Stimulated activated naive CD8-positive, alpha-beta T cell treated with anti-CD3 and anti-CD28 coated beads, Interleukin-15, Interleukin-2, amounts not matched to agents 100 ng/mL and 50 ng/mL, for 24 hours (primary cell): ENCODE data around the gene PBX3.

Experiments
- H3K27ac Mint-ChIP-seq: one replicate; pipeline ENCODE4 v1.8.0; 2021; ENCODE audit warnings: mild to moderate bottlenecking, mixed read lengths
- H3K27me3 Mint-ChIP-seq: one replicate; pipeline ENCODE4 v1.8.0; 2021; ENCODE audit warnings: mixed read lengths
- H3K36me3 Mint-ChIP-seq: one replicate; pipeline ENCODE4 v1.8.0; 2021; ENCODE audit warnings: low read depth, mixed read lengths
- H3K4me1 Mint-ChIP-seq: one replicate; pipeline ENCODE4 v1.8.0; 2021; ENCODE audit warnings: low read depth, mixed read lengths
- H3K4me3 Mint-ChIP-seq: one replicate; pipeline ENCODE4 v1.8.0; 2021; ENCODE audit warnings: mild to moderate bottlenecking, mixed read lengths
- H3K9me3 Mint-ChIP-seq: one replicate; pipeline ENCODE4 v1.8.0; 2021; ENCODE audit warnings: mixed read lengths

PBX3 gene

DNA sequence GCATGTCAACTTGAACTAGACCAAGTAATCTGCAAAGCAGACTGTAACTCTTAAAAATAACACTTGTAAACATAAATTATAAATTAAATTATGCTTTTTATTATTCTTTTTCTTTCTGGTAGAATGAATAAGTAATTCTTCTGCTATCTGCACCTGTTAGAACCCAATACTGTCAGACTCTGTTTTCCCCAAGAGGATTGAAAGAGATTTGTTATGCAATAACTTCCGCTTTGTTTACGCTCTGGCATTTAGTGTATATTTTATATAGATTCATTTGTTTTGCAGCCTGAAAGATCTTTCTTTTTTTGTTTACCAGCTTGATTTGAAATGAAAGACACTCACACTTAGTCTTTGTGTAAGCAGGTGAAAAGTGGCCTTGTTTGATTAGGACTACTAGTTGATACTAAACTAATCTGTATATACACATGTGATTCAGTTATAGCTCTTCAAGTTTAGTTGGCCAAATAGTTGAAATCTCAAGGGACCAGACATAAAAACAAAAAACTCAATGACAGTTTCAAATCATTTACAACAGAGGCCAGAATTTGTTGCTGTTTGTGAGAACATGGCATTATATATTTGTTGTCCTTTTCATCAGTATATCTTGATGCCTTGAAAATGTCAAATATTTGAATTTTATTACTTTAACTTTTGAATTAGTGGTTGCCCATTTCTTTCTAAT is 155.8 kb downstream of the PBX3 start:
- H3K4me1 Mint-ChIP-seq: peaks cover 6% of the 10 kb centered on the region
- no peaks in the 10 kb centered on the region for H3K36me3 Mint-ChIP-seq
- no peak overlapping the region for H3K27ac Mint-ChIP-seq
- no peaks in the 10 kb centered on the region for H3K9me3 Mint-ChIP-seq
- H3K4me3 Mint-ChIP-seq: no peak overlapping the region
- H3K27me3 Mint-ChIP-seq: no peaks in the 10 kb centered on the region

DNA sequence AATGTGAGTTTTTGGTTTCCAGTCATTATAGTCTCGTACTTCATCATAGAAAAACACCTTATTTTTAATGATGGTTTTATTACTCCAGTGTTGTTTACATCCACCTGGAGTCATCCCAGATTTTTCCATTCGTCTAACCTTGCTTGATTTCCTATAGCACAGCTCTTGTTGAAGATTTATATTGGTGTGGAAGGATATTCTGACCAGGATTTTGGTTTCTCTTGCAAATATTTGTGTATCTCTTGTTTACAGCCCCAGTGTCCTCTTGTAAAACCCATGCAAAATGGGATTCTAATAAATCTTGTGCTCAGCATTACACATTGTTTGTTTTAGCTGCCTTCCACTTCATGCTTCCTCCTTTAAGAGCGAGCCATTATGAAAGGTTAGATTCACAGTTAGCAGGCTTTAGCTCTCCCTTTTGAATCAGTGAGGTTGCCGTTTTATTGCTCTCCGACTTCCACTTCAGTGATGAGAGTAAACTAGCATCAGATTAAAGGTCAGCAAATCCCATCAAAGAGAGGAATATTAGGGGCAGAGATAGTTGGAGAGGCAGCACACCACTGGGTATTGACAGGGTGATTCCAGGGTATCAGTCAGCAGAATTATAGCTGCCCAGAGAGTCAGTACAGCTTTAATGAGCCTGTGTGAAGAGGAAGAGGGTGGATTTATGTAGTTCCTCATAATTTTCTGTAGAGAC is 157.1 kb downstream of the PBX3 start:
- Mint-ChIP-seq H3K27me3 (no peaks in the 10 kb centered on the region), H3K4me1 (peaks cover 6% of the 10 kb centered on the region), H3K9me3 (no peaks in the 10 kb centered on the region), H3K36me3 (no peaks in the 10 kb centered on the region), H3K27ac (no peak overlapping the region), H3K4me3 (no peak overlapping the region)

DNA sequence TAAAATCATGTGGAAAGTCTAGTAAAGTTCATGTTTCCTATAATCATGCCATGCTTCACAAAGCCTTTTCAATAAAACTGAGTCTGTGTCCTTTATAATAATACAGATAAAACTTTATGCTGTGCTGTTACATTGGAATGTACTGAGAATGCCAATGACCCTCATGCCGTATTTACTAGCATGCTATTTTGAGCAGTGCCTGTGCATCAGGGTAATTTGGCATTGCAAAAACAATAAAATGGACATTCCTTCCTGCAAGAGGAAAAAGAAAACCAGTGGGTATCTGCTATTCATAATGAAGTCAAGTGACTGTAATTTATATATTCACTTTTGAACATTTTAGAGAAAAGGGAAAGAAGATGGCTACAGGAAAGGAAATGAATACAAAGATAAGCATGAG is 159.0 kb downstream of the PBX3 start:
- no peaks in the 10 kb centered on the region for H3K27me3 Mint-ChIP-seq
- H3K9me3 Mint-ChIP-seq: no peaks in the 10 kb centered on the region
- peaks cover 6% of the 10 kb centered on the region for H3K4me1 Mint-ChIP-seq
- H3K4me3 Mint-ChIP-seq: no peak overlapping the region
- no peak overlapping the region for H3K27ac Mint-ChIP-seq
- no peaks in the 10 kb centered on the region for H3K36me3 Mint-ChIP-seq

DNA sequence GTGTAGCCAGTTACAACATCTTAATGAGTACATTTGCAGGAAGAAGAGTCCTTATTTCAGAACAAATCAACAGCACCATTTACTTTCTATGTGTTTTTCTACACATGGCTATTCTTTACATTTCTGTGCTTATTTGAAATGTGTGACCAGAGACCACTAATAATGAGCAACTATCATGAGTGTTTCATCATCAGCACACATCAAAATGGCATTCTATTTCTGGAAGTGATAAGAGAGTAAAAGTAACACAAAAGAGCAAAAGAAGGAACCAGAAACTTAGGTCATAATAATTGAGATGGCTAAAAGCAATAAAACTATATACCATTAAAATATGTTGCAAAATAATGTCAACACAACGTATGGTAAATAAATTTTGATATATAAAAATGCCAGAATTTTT is 159.7 kb downstream of the PBX3 start:
- Mint-ChIP-seq H3K27ac (no peak overlapping the region), H3K4me3 (no peak overlapping the region), H3K4me1 (peaks cover 6% of the 10 kb centered on the region), H3K9me3 (no peaks in the 10 kb centered on the region), H3K36me3 (no peaks in the 10 kb centered on the region), H3K27me3 (no peaks in the 10 kb centered on the region)

DNA sequence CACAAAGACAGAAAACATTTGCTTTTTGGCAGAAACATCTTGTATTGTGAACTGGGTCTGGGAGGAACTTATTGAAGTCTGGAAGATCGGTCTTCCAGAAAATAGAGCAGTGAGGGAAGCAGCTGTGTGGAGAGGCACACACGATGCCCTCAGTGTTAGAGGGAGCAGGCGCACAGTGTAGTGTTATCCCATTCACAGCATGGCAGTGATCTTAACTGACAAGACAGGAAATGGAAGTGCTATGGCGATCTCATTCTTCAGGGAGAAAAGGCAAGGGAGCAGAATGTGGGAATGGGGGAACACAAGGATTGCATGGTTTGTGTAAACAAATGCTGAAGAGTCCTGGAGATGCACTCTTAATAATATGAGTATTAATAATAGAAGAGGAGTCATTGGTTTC is 161.0 kb downstream of the PBX3 start:
- H3K36me3 Mint-ChIP-seq: no peaks in the 10 kb centered on the region
- no peak overlapping the region for H3K27ac Mint-ChIP-seq
- peaks cover 6% of the 10 kb centered on the region for H3K4me1 Mint-ChIP-seq
- no peak overlapping the region for H3K4me3 Mint-ChIP-seq
- H3K9me3 Mint-ChIP-seq: no peaks in the 10 kb centered on the region
- H3K27me3 Mint-ChIP-seq: no peaks in the 10 kb centered on the region

DNA sequence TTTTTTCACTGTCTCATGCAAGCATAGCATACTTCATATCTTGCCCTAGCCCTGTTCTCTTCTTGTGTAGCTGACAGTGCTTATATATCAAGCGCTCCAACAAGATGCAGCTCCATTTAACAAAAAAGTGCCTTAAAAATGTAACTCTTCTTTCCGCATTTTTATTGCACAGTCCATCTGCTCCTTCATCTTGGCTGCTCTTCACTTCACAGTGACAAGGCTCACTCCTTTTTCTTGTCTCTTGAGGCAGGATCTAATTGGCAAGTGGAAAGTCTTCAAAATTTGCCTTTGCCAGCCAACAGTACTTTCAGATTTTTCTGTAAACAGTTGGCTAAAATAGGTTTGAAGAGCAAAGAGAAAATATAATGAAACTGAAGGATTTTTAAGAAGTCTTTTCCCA is 161.8 kb downstream of the PBX3 start:
- H3K36me3 Mint-ChIP-seq: no peaks in the 10 kb centered on the region
- H3K4me3 Mint-ChIP-seq: no peak overlapping the region
- no peaks in the 10 kb centered on the region for H3K27me3 Mint-ChIP-seq
- no peaks in the 10 kb centered on the region for H3K9me3 Mint-ChIP-seq
- no peak overlapping the region for H3K27ac Mint-ChIP-seq
- peaks cover 6% of the 10 kb centered on the region for H3K4me1 Mint-ChIP-seq

DNA sequence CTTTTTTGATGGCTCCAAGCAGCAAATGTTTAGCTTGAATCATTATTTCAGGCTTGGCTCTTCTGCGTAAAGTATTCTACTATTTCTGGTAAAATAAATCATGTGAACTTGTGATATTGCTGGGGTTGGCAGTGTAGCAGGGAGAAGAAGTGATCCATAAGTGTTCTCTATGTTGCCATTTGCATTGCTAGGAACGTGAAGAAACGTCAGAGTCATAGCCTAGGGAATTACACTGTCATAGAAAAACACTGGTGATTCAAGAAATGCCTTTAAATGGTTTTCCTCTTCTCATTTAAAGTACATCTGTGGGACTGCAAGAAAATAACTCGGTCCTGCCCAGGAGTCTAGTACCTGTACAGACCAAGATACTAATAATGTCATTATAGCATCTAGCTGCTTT is 162.3 kb downstream of the PBX3 start:
- no peaks in the 10 kb centered on the region for H3K27me3 Mint-ChIP-seq
- H3K4me3 Mint-ChIP-seq: no peak overlapping the region
- no peaks in the 10 kb centered on the region for H3K36me3 Mint-ChIP-seq
- H3K9me3 Mint-ChIP-seq: no peaks in the 10 kb centered on the region
- peaks cover 2% of the 10 kb centered on the region for H3K4me1 Mint-ChIP-seq
- H3K27ac Mint-ChIP-seq: no peak overlapping the region

DNA sequence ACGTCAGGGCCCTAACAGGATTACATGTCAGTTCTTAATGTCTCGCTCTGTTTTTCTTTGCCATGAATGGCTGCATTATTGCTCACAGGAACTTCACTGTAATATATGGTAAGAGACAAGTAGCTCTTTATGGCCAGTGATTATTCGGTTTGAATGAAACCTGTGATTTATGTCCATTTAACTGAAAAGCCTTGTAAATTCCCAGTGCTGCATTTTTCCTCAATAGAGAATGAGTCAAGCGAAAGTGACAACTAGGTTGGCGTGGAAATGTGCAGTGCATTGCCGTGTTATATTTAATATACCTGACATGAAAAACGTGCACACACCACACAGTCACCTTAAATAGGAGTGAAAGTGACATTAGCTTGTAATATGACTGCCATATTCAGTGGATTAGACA is 163.1 kb downstream of the PBX3 start:
- H3K9me3 Mint-ChIP-seq: no peaks in the 10 kb centered on the region
- H3K27ac Mint-ChIP-seq: no peak overlapping the region
- H3K27me3 Mint-ChIP-seq: no peaks in the 10 kb centered on the region
- H3K4me3 Mint-ChIP-seq: no peak overlapping the region
- H3K4me1 Mint-ChIP-seq: no peaks in the 10 kb centered on the region
- H3K36me3 Mint-ChIP-seq: no peaks in the 10 kb centered on the region

DNA sequence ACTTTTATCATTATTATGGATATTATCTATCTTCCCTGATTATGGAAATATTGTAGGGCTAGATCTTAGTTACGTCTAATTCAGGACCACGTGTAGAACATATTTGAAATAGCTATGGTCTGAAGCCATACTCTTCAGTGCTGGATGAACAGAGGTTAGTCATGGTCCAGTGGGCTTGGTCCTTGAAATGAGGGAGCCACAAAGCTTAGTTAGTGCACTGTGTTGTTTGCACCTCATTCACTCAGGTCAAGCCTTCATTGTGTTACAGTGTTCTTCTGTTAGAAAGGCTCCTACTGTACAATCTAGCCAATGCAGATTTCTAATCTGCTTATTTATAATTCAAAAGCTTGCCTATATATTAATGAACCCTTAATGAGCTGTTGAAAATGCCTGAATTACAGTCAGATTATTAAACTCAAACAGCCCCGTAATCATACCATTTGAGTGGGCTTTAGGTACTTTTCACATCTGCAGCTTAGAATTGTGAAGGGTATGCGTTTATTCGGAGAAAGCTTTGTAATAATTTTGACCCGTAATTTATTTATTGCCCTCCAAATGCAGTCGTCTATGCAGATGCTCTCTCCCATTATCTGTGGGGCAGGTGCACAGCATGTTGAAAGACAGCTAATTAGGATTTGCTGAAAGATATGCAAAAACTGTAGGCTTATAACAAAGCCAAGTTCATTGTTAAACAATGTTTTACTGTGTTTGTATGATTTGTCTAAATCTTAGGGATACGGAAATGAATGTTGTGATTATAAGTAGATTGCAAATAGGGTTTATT is 164.9 kb downstream of the PBX3 start:
- H3K4me3 Mint-ChIP-seq: no peak overlapping the region
- H3K9me3 Mint-ChIP-seq: no peaks in the 10 kb centered on the region
- H3K27ac Mint-ChIP-seq: no peak overlapping the region
- H3K36me3 Mint-ChIP-seq: peaks cover 4% of the 10 kb centered on the region
- no peaks in the 10 kb centered on the region for H3K4me1 Mint-ChIP-seq
- no peaks in the 10 kb centered on the region for H3K27me3 Mint-ChIP-seq

DNA sequence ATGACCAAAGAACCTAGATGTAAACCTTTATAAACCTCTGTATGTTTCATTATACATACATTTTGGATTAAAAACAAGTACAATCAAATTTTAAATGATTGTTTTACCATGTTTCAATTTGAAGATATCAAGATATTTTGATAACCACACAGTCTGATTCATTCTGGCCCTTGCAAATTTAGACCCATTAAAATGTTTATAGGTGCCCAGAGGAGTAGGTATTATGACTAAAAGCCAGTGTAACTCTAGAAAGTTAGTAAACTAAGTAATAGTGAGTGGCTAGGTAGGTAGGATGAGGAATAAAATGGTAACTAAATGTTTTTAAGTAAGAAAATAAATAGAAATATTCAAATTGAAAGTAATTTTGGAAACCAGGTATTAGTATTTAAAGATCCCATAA is 165.5 kb downstream of the PBX3 start:
- Mint-ChIP-seq H3K4me1 (no peaks in the 10 kb centered on the region), H3K27me3 (no peaks in the 10 kb centered on the region), H3K4me3 (no peak overlapping the region), H3K36me3 (peaks cover 4% of the 10 kb centered on the region), H3K9me3 (no peaks in the 10 kb centered on the region), H3K27ac (no peak overlapping the region)

DNA sequence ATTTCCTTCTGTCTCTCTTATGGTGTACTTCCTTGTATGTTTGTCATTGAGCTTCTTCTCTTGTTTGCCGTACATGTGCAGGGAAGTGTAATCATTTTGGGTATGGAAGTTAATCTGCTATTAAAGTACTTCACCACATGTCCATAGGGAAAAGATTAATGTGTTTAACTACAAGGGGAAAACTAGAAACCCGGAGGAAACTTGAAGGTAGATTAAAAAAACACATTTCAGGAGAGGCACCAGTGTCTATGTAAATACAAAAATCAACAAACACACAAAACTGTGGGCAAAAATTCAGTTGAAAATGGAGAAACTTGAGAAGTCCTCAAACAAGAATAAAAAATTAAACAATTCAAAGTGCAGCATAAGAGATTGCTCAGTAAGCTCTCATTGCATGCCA is 166.4 kb downstream of the PBX3 start:
- H3K4me1 Mint-ChIP-seq: no peaks in the 10 kb centered on the region
- peaks cover 4% of the 10 kb centered on the region for H3K36me3 Mint-ChIP-seq
- H3K27me3 Mint-ChIP-seq: no peaks in the 10 kb centered on the region
- no peaks in the 10 kb centered on the region for H3K9me3 Mint-ChIP-seq
- no peak overlapping the region for H3K27ac Mint-ChIP-seq
- H3K4me3 Mint-ChIP-seq: no peak overlapping the region

DNA sequence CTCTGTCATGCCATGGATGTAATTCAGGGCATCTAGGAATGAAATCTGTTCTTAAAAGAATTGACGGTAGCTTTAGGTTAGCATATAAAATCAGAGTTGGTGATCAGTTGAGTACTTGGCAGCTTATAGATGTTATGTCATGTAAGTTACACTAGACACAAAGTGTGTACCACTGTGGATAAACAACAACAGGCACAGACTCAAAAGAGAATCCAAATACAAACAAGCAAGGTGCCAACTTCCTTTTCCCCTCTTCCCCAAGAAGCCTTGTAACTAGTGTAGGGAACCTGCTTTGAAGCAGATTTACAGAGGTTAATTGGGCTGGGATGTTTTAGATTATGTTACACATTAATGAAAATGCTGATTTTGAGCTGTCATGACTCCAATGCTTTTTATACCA is 167.2 kb downstream of the PBX3 start:
- H3K27me3 Mint-ChIP-seq: no peaks in the 10 kb centered on the region
- no peaks in the 10 kb centered on the region for H3K9me3 Mint-ChIP-seq
- H3K4me1 Mint-ChIP-seq: no peaks in the 10 kb centered on the region
- no peak overlapping the region for H3K4me3 Mint-ChIP-seq
- H3K27ac Mint-ChIP-seq: no peak overlapping the region
- peaks cover 4% of the 10 kb centered on the region for H3K36me3 Mint-ChIP-seq

DNA sequence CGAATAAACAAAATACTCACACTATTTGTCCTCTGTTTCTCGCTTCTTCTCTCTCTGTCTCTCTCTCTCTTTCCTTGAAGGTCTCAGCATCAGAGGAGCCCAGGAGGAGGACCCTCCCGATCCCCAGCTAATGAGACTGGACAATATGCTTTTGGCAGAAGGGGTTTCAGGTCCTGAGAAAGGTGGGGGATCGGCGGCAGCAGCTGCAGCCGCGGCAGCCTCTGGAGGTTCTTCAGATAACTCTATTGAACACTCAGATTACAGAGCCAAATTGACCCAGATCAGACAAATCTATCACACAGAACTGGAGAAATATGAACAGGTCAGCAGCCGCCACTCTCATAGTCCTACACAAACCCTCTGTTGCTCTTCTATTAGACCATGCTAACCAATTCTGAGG is 168.4 kb downstream of the PBX3 start:
- H3K27me3 Mint-ChIP-seq: no peaks in the 10 kb centered on the region
- no peaks in the 10 kb centered on the region for H3K9me3 Mint-ChIP-seq
- H3K4me1 Mint-ChIP-seq: no peaks in the 10 kb centered on the region
- peaks cover 4% of the 10 kb centered on the region for H3K36me3 Mint-ChIP-seq
- H3K27ac Mint-ChIP-seq: no peak overlapping the region
- H3K4me3 Mint-ChIP-seq: no peak overlapping the region

DNA sequence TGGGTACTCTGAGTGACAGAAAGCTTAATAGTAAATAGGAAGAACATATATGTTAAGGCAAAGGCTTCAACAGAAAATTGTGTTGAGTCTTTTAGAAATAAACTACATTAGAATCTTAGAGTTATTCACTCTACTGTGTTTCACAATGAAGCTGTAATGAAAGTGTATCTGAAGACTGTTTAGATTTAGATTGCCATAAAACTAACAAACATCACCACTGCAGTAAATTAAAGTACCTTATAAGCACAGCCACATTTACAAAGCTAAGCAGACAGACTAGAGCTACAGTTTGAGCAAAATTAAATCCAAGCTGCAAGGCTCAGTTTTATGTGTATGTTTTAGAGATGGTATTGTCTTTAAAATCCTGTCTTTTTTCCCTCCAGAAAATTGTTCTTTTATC is 172.4 kb downstream of the PBX3 start:
- Mint-ChIP-seq H3K4me1 (no peaks in the 10 kb centered on the region), H3K36me3 (peaks cover 4% of the 10 kb centered on the region), H3K27ac (no peak overlapping the region), H3K4me3 (no peak overlapping the region), H3K9me3 (no peaks in the 10 kb centered on the region), H3K27me3 (no peaks in the 10 kb centered on the region)

DNA sequence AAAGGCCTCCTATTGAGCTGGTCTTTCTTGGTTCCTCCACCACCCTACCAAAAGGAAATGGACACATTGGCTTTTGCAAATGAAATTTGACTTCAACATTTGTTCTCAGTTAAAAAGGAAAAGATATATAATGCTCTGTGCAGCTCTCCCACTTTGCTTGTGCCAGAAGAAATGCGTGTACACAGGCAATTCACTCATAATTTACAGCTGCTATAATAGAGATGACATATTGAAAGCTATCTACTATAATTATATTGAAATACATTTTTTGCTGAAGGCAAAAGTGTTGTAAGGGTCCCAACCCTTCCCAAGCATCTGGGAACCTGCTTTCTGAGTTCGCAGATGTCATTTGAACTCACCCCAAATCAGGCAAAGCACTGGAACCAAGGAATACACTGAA is 173.2 kb downstream of the PBX3 start:
- no peaks in the 10 kb centered on the region for H3K4me1 Mint-ChIP-seq
- no peak overlapping the region for H3K4me3 Mint-ChIP-seq
- H3K9me3 Mint-ChIP-seq: no peaks in the 10 kb centered on the region
- H3K36me3 Mint-ChIP-seq: peaks cover 4% of the 10 kb centered on the region
- H3K27ac Mint-ChIP-seq: no peak overlapping the region
- H3K27me3 Mint-ChIP-seq: no peaks in the 10 kb centered on the region
